GM20000 (cell line): Measurements from ENCODE around the gene TBC1D1.

Experiments used
- DNase-seq: peaks from one replicate; pipeline ENCODE4 v3.0.0; 2012; ENCODE audit warnings: low spot score
- TF ChIP-seq, protein P1 (sequence below): IDR thresholded peaks from 2 replicates; pipeline ENCODE4 v1.5.1; 2012; ENCODE audit warnings: mild to moderate bottlenecking, control low read depth; ENCODE audit errors: extremely low read depth, missing control alignments

The TBC1D1 gene

DNA sequence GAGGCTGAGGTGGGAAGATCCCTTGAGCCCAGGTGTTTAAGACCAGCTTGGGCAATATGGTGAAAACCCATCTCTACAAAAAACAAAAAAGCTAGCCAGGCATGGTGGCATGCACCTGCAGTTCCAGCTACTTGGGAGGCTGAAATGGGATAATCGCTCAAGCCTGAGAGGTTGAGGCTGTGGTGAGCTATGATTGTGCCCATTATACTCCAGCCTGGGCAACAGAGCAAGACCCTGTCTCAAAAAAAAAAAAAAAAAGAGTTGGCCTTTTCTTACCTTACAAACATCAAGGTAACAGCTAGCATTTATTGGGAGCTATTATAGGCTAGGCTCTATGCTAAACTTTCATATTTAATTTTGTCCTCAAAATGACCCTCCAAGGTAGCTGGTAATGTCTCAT is 112.7 kb downstream of the TBC1D1 start:
- TF ChIP-seq, protein P1, sequence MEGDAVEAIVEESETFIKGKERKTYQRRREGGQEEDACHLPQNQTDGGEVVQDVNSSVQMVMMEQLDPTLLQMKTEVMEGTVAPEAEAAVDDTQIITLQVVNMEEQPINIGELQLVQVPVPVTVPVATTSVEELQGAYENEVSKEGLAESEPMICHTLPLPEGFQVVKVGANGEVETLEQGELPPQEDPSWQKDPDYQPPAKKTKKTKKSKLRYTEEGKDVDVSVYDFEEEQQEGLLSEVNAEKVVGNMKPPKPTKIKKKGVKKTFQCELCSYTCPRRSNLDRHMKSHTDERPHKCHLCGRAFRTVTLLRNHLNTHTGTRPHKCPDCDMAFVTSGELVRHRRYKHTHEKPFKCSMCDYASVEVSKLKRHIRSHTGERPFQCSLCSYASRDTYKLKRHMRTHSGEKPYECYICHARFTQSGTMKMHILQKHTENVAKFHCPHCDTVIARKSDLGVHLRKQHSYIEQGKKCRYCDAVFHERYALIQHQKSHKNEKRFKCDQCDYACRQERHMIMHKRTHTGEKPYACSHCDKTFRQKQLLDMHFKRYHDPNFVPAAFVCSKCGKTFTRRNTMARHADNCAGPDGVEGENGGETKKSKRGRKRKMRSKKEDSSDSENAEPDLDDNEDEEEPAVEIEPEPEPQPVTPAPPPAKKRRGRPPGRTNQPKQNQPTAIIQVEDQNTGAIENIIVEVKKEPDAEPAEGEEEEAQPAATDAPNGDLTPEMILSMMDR: no peak

DNA sequence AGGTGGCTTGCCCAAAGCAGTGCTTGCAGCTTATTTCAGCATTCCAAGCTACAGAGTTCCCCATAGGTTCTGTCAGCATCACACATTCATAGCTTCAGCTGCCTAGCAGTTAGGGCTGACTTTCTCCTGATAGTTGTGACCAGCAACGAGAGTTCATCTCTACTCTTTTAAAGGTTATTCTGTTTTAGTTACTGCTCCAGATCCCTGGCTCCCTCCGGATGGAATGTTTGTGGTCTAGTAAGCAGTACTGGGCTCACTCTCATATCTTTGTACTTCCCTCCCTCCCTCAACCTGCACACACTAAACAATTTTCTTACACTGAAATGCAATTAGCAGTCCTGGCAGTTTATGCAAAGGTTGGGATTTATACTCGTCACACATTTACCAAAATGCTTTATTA is 113.2 kb downstream of the TBC1D1 start:
- TF ChIP-seq, protein P1: no peak
- no peak for DNase-seq

More for the DNA sequence above, 112.7 kb downstream of the TBC1D1 start:
- DNase-seq: no peak

DNA sequence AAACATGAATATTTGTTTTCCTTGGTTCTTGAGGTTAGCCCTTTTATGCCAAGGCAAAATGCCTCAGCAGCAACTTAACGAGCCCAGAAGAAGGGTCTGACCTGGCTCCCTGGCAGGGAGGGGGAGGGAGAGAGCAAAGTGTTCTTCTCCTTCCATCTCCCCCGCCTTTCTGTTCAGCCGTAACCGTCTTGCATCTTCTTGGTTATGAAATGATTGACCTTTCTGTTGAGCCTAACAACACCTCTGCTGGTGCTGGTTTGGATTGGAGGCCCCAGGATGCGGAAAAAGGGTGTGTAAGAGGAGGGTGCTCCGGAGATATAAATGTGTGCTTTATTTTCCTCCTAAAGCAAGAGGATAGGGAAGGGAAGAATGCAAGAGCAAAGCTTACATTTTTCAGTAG is 114.0 kb downstream of the TBC1D1 start:
- TF ChIP-seq, protein P1: no peak
- DNase-seq: no peak

DNA sequence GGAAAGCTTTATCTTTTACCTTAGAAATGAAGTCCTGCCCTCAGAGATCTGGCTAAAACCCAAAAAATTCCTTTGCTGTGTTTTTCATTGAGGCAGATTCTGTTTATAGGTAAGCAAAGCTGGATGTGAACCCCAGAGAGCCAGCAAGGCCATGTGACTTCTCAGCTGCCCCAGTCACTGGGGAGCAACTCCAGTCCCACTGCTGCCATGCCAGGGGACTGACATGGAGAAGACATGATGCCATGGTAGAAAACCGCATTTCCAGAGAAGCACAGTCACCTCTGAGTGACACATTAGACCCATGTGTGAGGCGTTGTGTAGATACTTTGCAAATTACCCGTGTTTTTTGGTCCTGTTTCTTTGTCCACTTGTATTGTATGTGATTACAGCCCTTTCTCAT is 114.8 kb downstream of the TBC1D1 start:
- TF ChIP-seq, protein P1: no peak
- DNase-seq: no peak

DNA sequence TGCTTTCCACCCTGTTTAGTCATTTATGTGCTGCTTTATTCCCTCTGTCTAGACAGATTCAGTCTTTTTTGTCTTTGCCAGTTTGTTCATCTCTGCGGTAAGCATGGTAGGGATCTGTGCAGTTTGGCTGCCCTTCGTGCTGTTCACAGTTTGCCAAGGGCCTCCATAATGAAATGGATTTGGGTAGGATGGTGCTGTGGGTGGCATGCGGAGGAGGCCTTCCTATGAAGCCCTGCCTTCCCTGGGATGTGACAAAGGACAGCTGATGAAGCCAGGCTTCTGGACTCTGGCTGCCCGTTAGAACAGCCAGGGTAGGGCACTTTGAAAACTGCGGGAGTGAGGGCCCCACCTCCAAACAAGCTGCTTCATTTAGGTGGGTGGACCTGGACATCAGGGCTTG is 116.8 kb downstream of the TBC1D1 start:
- no peak for DNase-seq
- TF ChIP-seq, protein P1: no peak

DNA sequence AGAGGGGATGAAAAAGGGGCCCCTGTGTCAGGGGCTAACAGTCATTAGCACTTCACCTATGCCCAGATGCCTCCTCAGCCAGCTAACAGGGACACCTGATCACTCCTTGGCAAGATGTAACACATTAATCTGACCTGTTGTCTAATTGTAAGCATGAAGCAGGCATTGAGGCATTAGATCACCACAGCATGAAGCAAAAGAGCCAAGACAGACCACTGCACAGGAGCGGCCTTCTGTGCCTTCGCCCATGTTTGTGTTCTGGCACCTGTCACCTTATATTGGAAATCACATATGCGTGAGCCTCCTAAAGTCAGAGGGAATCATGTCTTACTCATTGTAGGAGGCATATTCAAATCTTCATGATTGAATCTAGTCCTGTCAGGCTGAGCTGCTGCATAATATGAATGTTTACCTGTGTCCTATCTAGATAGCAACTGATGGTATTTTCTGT is 117.7 kb downstream of the TBC1D1 start:
- TF ChIP-seq, protein P1: no peak
- no peak for DNase-seq

DNA sequence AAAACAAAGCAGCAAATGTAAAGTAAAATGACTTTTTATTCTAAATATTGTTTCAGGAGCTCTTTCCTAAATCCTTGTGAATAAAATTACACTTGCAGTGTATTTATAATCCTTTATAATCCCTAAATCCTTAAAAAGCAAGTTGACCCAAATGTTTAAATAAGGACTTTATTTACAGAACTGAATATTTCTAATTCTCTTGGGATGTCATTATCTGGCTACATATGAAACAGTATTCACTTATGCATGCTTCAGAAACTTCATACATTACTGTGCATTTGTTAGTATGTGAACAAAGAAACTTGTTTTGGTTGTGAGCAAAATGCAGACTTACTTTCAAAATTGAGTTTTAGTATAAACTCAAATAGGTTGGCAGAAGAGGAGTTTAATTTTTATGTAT is 118.5 kb downstream of the TBC1D1 start:
- TF ChIP-seq, protein P1: no peak
- no peak for DNase-seq
